ENCODE results near the gene COMP. TPM values are rescaled to one million over a fixed set of nuclear protein-coding genes. Genes with fewer than 3 reads are reported as not detected.

Gene COMP
- total RNA-seq, 4 donors from 2014 or later: 5.1 to 9.1 (median 6.9) TPM

- Histone ChIP-seq H3K36me3 (no peaks in the 10 kb centered on the region), H3K9me3 (no peaks in the 10 kb centered on the region), H3K27ac (no peak overlapping the region), H3K4me3 (no peak overlapping the region), H3K4me1 (peaks cover 8% of the 10 kb centered on the region), H3K27me3 (peaks cover 61% of the 10 kb centered on the region)
- 62% methylated on average over 2 of the region's 2 CpGs for WGBS
- no peak for TF ChIP-seq POLR2AphosphoS5 (IDR thresholded peaks at IDR 0.05)
- no peak for TF ChIP-seq CTCF (IDR thresholded peaks at IDR 0.05)
- no peak for TF ChIP-seq POLR2A (IDR thresholded peaks at IDR 0.05)
- no peak for TF ChIP-seq EP300 (IDR thresholded peaks at IDR 0.05)
- DNase-seq (ENCODE audit: low spot score in 2 of 2): no peak
Measured at GRCh38 chr19:18796239-18796638, 5.1 kb upstream of the COMP start.

GRCh38 chr19:18795540-18795939 is 4.4 kb upstream of the COMP start:
- H3K4me1 ChIP-seq: peaks cover 15% of the 10 kb centered on the region
- H3K36me3 ChIP-seq: no peaks in the 10 kb centered on the region
- no peaks in the 10 kb centered on the region for H3K9me3 ChIP-seq
- WGBS: 7% methylated on average over 19 of the region's 21 CpGs
- no peak overlapping the region for H3K4me3 ChIP-seq
- H3K27me3 ChIP-seq: peaks cover 62% of the 10 kb centered on the region
- no peak overlapping the region for H3K27ac ChIP-seq
- TF ChIP-seq POLR2A (IDR thresholded peaks at IDR 0.05) (no peak), POLR2AphosphoS5 (IDR thresholded peaks at IDR 0.05) (no peak), EP300 (IDR thresholded peaks at IDR 0.05) (no peak), CTCF (IDR thresholded peaks at IDR 0.05) (no peak)
- no peak for DNase-seq (ENCODE audit: low spot score in 2 of 2)

GRCh38 chr19:18794692-18795091 is 3.6 kb upstream of the COMP start:
- no peaks in the 10 kb centered on the region for H3K9me3 ChIP-seq
- no peak for TF ChIP-seq POLR2A (IDR thresholded peaks at IDR 0.05)
- no peak for DNase-seq (ENCODE audit: low spot score in 2 of 2)
- H3K4me1 ChIP-seq: peaks cover 23% of the 10 kb centered on the region
- H3K4me3 ChIP-seq: no peak overlapping the region
- 98% methylated on average over 6 of the region's 6 CpGs for WGBS
- peaks cover 67% of the 10 kb centered on the region for H3K27me3 ChIP-seq
- no peaks in the 10 kb centered on the region for H3K36me3 ChIP-seq
- H3K27ac ChIP-seq: no peak overlapping the region

GRCh38 chr19:18794029-18794313 is 2.9 kb upstream of the COMP start:
- TF ChIP-seq CTCF (IDR thresholded peaks at IDR 0.05) (no peak), POLR2AphosphoS5 (IDR thresholded peaks at IDR 0.05) (no peak), POLR2A (IDR thresholded peaks at IDR 0.05) (no peak), EP300 (IDR thresholded peaks at IDR 0.05) (no peak)
- peaks cover 72% of the 10 kb centered on the region for H3K27me3 ChIP-seq
- 66% methylated on average over 5 of the region's 5 CpGs for WGBS

GRCh38 chr19:18793144-18794028 is 2.3 kb upstream of the COMP start:
- H3K36me3 ChIP-seq: no peaks in the 10 kb centered on the region
- H3K4me1 ChIP-seq: peaks cover 36% of the 10 kb centered on the region
- H3K27ac ChIP-seq: no peak overlapping the region
- no peak for DNase-seq (ENCODE audit: low spot score in 2 of 2)
- H3K4me3 ChIP-seq: no peak overlapping the region
- 78% methylated on average over 9 of the region's 13 CpGs for WGBS
- H3K9me3 ChIP-seq: no peaks in the 10 kb centered on the region
- peaks cover 72% of the 10 kb centered on the region for H3K27me3 ChIP-seq
- no peak for TF ChIP-seq EP300 (IDR thresholded peaks at IDR 0.05)
- TF ChIP-seq CTCF (IDR thresholded peaks at IDR 0.05): no peak
- no peak for TF ChIP-seq POLR2A (IDR thresholded peaks at IDR 0.05)
- TF ChIP-seq POLR2AphosphoS5 (IDR thresholded peaks at IDR 0.05): no peak

More at GRCh38 chr19:18794029-18794313, 2.9 kb upstream of the COMP start:
- Histone ChIP-seq H3K4me3 (no peak overlapping the region), H3K9me3 (no peaks in the 10 kb centered on the region), H3K27ac (no peak overlapping the region), H3K4me1 (peaks cover 30% of the 10 kb centered on the region), H3K36me3 (no peaks in the 10 kb centered on the region)
- DNase-seq (ENCODE audit: low spot score in 2 of 2): no peak

All from suprapubic skin (tissue), 4 donors.